SU-DHL-6 (cell line): ENCODE data around the gene DNAJC11.

Source experiments
- EZH2phosphoT487 ChIP-seq: fragments of 200-600 bp; sonication (generic), shearing (Covaris generic); conservative IDR thresholded peaks from 2 replicates; pipeline ENCODE4 v1.6.1; 2018; ENCODE audit warnings: mild to moderate bottlenecking, antibody characterized with exemption, low read length, moderate library complexity, mixed read lengths
- TF ChIP-seq, protein P1 (sequence below): fragments of 200-600 bp; sonication (generic); IDR thresholded peaks from one replicate; pipeline ENCODE4 v1.5.1; 2017; ENCODE audit warnings: antibody characterized with exemption, mild to moderate bottlenecking, low read length, moderate library complexity; ENCODE audit not compliant: insufficient read depth, poor library complexity, severe bottlenecking

GRCh38 chr1:6730473-6730872 lies 28.9 kb upstream of the DNAJC11 start:
- TF ChIP-seq, protein P1, sequence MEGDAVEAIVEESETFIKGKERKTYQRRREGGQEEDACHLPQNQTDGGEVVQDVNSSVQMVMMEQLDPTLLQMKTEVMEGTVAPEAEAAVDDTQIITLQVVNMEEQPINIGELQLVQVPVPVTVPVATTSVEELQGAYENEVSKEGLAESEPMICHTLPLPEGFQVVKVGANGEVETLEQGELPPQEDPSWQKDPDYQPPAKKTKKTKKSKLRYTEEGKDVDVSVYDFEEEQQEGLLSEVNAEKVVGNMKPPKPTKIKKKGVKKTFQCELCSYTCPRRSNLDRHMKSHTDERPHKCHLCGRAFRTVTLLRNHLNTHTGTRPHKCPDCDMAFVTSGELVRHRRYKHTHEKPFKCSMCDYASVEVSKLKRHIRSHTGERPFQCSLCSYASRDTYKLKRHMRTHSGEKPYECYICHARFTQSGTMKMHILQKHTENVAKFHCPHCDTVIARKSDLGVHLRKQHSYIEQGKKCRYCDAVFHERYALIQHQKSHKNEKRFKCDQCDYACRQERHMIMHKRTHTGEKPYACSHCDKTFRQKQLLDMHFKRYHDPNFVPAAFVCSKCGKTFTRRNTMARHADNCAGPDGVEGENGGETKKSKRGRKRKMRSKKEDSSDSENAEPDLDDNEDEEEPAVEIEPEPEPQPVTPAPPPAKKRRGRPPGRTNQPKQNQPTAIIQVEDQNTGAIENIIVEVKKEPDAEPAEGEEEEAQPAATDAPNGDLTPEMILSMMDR, result no peak
- TF ChIP-seq EZH2phosphoT487, result no peak
